ENCODE measurements around the gene PRICKLE3.

DNA sequence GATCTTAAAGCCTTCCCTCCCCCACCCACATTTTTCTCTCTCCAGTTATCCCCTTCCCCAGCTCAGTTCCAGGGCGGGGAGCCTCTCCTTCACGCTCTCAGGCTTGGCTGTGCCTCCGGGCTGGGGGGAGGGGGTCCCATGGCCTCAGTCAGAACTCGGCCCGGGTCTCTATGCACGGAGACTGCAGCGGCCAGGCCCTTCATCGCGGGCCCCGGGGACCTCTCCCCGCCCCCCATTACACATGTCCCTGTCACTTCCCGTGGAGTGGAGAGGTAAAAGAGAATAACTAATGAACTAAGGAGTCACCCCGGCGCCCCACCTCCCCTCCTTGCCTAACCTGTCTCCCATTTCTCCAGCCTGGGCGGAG is 838 bp upstream of the PRICKLE3 start:
- TF ChIP-seq, protein P1, sequence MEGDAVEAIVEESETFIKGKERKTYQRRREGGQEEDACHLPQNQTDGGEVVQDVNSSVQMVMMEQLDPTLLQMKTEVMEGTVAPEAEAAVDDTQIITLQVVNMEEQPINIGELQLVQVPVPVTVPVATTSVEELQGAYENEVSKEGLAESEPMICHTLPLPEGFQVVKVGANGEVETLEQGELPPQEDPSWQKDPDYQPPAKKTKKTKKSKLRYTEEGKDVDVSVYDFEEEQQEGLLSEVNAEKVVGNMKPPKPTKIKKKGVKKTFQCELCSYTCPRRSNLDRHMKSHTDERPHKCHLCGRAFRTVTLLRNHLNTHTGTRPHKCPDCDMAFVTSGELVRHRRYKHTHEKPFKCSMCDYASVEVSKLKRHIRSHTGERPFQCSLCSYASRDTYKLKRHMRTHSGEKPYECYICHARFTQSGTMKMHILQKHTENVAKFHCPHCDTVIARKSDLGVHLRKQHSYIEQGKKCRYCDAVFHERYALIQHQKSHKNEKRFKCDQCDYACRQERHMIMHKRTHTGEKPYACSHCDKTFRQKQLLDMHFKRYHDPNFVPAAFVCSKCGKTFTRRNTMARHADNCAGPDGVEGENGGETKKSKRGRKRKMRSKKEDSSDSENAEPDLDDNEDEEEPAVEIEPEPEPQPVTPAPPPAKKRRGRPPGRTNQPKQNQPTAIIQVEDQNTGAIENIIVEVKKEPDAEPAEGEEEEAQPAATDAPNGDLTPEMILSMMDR (IDR thresholded peaks at IDR 0.05) = no peak
- TF ChIP-seq ZFX (IDR thresholded peaks at IDR 0.05; ENCODE audit: borderline replicate concordance) = no peak
